H9 (cell line): ENCODE measurements around the gene CD79B. TPM values are rescaled to one million over a fixed set of nuclear protein-coding genes. Genes with fewer than 3 reads are reported as not detected.
A peak's percentile ranks its signal among the peaks of the same experiment; 100 is the strongest.
"Not testable (repeated sequence)": the region's sequence is repeated elsewhere in the genome, so short reads cannot be mapped to it uniquely, and the experiment has no call there.

Experiments
- DNase-seq: peaks from one replicate; pipeline ENCODE4 v3.0.0-alpha.2; 2017
- H2AFZ ChIP-seq: one replicate; pipeline ENCODE4 v1.6.1; 2013; ENCODE audit warnings: mild to moderate bottlenecking, low read length, control low read depth, moderate library complexity
- H2AK5ac ChIP-seq: 2 replicates; pipeline ENCODE4 v1.6.1; 2013; ENCODE audit warnings: low read length, control low read depth, mixed read lengths; ENCODE audit not compliant: insufficient read length
- H2BK120ac ChIP-seq: one replicate; pipeline ENCODE4 v1.6.1; 2013; ENCODE audit warnings: low read depth, mild to moderate bottlenecking, low read length, control low read depth, inconsistent platforms; ENCODE audit not compliant: poor library complexity, severe bottlenecking
- H2BK12ac ChIP-seq: 2 replicates; pipeline ENCODE4 v1.6.1; 2013; ENCODE audit warnings: low read length, control low read depth, mixed read lengths, low read depth; ENCODE audit not compliant: insufficient read length
- H2BK15ac ChIP-seq: 2 replicates; pipeline ENCODE4 v1.6.1; 2013; ENCODE audit warnings: low read depth, low read length, control low read depth
- H2BK20ac ChIP-seq: one replicate; pipeline ENCODE4 v1.6.1; 2013; ENCODE audit warnings: low read depth, mild to moderate bottlenecking, low read length, control low read depth, inconsistent platforms; ENCODE audit not compliant: poor library complexity, severe bottlenecking
- H2BK5ac ChIP-seq: 2 replicates; pipeline ENCODE4 v1.6.1; 2013; ENCODE audit warnings: low read length, control low read depth, mixed read lengths; ENCODE audit not compliant: insufficient read length
- H3K14ac ChIP-seq: 2 replicates; pipeline ENCODE4 v1.6.1; 2013; ENCODE audit warnings: low read length, control low read depth; ENCODE audit not compliant: insufficient read depth
- H3K18ac ChIP-seq: 2 replicates; pipeline ENCODE4 v1.6.1; 2013; ENCODE audit warnings: low read depth, mild to moderate bottlenecking, mixed read lengths, low read length, control low read depth; ENCODE audit not compliant: insufficient read length
- H3K23ac ChIP-seq: 2 replicates; pipeline ENCODE4 v1.6.1; 2013; ENCODE audit warnings: low read length, control low read depth, mixed read lengths, low read depth; ENCODE audit not compliant: insufficient read length
- H3K23me2 ChIP-seq: 2 replicates; pipeline ENCODE4 v1.6.1; 2013; ENCODE audit warnings: low read depth, mild to moderate bottlenecking, mixed read lengths, low read length, control low read depth; ENCODE audit not compliant: insufficient read length, poor library complexity, severe bottlenecking
- H3K27ac ChIP-seq: 2 replicates; pipeline ENCODE4 v1.5.1; 2013; ENCODE audit warnings: low read length, control low read depth, mixed read lengths, low read depth; ENCODE audit not compliant: insufficient read length
- H3K27me3 ChIP-seq: 2 replicates; pipeline ENCODE4 v1.6.1; 2013; ENCODE audit warnings: low read length, control low read depth, inconsistent platforms; ENCODE audit not compliant: insufficient read depth
- H3K4ac ChIP-seq: 2 replicates; pipeline ENCODE4 v1.6.1; 2013; ENCODE audit warnings: low read depth, mild to moderate bottlenecking, control low read depth, inconsistent platforms, low read length, moderate library complexity
- H3K4me1 ChIP-seq: 2 replicates; pipeline ENCODE4 v1.6.1; 2013; ENCODE audit warnings: low read length, control low read depth, inconsistent platforms; ENCODE audit not compliant: insufficient read depth
- H3K4me2 ChIP-seq: 2 replicates; pipeline ENCODE4 v1.6.1; 2013; ENCODE audit warnings: low read length, control low read depth, mixed read lengths; ENCODE audit not compliant: insufficient read length, insufficient read depth
- H3K56ac ChIP-seq: 2 replicates; pipeline ENCODE4 v1.6.1; 2013; ENCODE audit warnings: low read depth, mild to moderate bottlenecking, mixed read lengths, low read length, control low read depth; ENCODE audit not compliant: insufficient read length
- H3K79me1 ChIP-seq: 2 replicates; pipeline ENCODE4 v1.6.1; 2013; ENCODE audit warnings: low read depth, mild to moderate bottlenecking, moderate library complexity, low read length, control low read depth, inconsistent platforms; ENCODE audit not compliant: insufficient read depth, poor library complexity, severe bottlenecking
- H3K79me2 ChIP-seq: 2 replicates; pipeline ENCODE4 v1.6.1; 2013; ENCODE audit warnings: low read length, control low read depth, inconsistent platforms; ENCODE audit not compliant: insufficient read depth
- H3K9ac ChIP-seq: 2 replicates; pipeline ENCODE4 v1.6.1; 2013; ENCODE audit warnings: low read length, control low read depth, mixed read lengths; ENCODE audit not compliant: insufficient read length; ENCODE audit errors: extremely low read depth
- H3K9me3 ChIP-seq: one replicate; pipeline ENCODE4 v1.6.1; 2013; ENCODE audit warnings: low read depth, low read length, inconsistent platforms; ENCODE audit not compliant: control insufficient read depth
- H3T11ph ChIP-seq: one replicate; pipeline ENCODE4 v1.6.1; 2013; ENCODE audit warnings: mild to moderate bottlenecking, low read length, control low read depth, inconsistent platforms
- H4K20me1 ChIP-seq: one replicate; pipeline ENCODE4 v1.6.1; 2013; ENCODE audit not compliant: control insufficient read depth, insufficient read length, insufficient read depth
- H4K5ac ChIP-seq: 2 replicates; pipeline ENCODE4 v1.6.1; 2013; ENCODE audit warnings: low read depth, mild to moderate bottlenecking, mixed read lengths, low read length, control low read depth; ENCODE audit not compliant: insufficient read length
- H4K8ac ChIP-seq: replicated peaks from 2 replicates; pipeline ENCODE4 v1.6.1; 2013; ENCODE audit warnings: low read length, control low read depth, mixed read lengths, low read depth; ENCODE audit not compliant: insufficient read length
- H4K91ac ChIP-seq: 2 replicates; pipeline ENCODE4 v1.6.1; 2013; ENCODE audit warnings: low read depth, mild to moderate bottlenecking, moderate library complexity, mixed read lengths, low read length, control low read depth; ENCODE audit not compliant: insufficient read length
- H3K27ac Mint-ChIP-seq, 3 experiments: 2 replicates in 2 of 3; 3 replicates in 1 of 3; pipeline ENCODE4 v1.8.0; 2020 to 2021; ENCODE audit warnings: mixed read lengths in 3 of 3, mild to moderate bottlenecking in 1 of 3, moderate library complexity in 1 of 3
- H3K27me3 Mint-ChIP-seq: 2 replicates; pipeline ENCODE4 v1.8.0; 2021; ENCODE audit warnings: low read depth, mild to moderate bottlenecking, moderate library complexity, mixed read lengths
- H3K36me3 Mint-ChIP-seq, 3 experiments: 2 replicates in 2 of 3; 3 replicates in 1 of 3; pipeline ENCODE4 v1.8.0; 2020 to 2021; ENCODE audit warnings: low read depth in 3 of 3, mixed read lengths in 3 of 3; ENCODE audit not compliant: insufficient read depth in 1 of 3
- H3K4me1 Mint-ChIP-seq, 2 experiments: 2 replicates each; pipeline ENCODE4 v1.8.0; 2020; ENCODE audit warnings: mixed read lengths in 2 of 2
- H3K4me3 Mint-ChIP-seq, 2 experiments: 2 replicates in 1 of 2; 3 replicates in 1 of 2; pipeline ENCODE4 v1.8.0; 2020 to 2021; ENCODE audit warnings: mild to moderate bottlenecking in 2 of 2, mixed read lengths in 2 of 2, moderate library complexity in 1 of 2
- H3K9me3 Mint-ChIP-seq, 2 experiments: 2 replicates in 1 of 2; 3 replicates in 1 of 2; pipeline ENCODE4 v1.8.0; 2020; ENCODE audit warnings: mild to moderate bottlenecking in 2 of 2, mixed read lengths in 2 of 2, moderate library complexity in 1 of 2
- CTCF ChIP-seq: fragments of 200-600 bp; sonication (generic); conservative IDR thresholded peaks from 3 replicates; pipeline ENCODE4 v1.8.0; 2021; ENCODE audit warnings: antibody characterized with exemption, mild to moderate bottlenecking
- WGBS: extraction: QIAGEN DNeasy Blood & Tissue Kit; methylation state at CpG from one replicate; pipeline ENCODE4 v1.1.7; 2013; ENCODE audit warnings: missing lambda C conversion rate, low lambda C conversion rate, mixed read lengths; ENCODE audit not compliant: insufficient read length; ENCODE audit errors: extremely low coverage; 5-methylcytosine and 5-hydroxymethylcytosine counted together
- total RNA-seq: library from RNA; stranded (reverse); gene quantifications from 2 replicates; pipeline ENCODE4 v1.2.1, GENCODE V29; 2021

The CD79B gene
- total RNA-seq, 1 experiment from 2014 or later = 0.96 TPM

DNA sequence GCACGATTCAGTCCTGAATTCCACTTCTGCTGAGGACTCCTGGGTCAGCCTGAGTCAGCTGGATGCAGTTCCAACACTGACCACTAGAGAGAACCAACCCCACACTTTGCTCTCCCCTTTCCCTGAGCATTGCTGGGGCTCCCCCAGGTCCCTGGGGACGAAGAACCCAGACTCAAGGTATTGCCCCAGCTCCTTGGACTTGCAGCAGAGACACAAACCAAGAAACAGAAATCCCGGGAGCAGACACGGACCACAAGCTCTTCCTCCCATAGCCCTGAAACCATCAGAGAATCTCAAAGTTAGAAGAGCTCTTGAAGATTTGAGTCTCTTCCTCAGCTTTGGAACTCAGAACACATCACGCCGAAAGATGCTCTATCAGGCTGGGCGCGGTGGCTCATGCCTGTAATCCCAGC, 12.8 kb downstream of the CD79B start:
- no CpG with 5 or more reads among the region's 8 CpGs for WGBS

GRCh38 chr17:63918789-63919305, 13.3 kb downstream of the CD79B start, which contains the start of gene GH1:
Gene GH1, minus strand, starts transcription at chr17:63918839. Its CDS starts 63 bp downstream, at chr17:63918776.
- Mint-ChIP-seq H3K27ac (peak within 1 kb of the TSS in 2 of 3 experiments; percentile 45 to 67; a peak in 3 of 7 replicates), H3K27me3 (peaks cover 19% of the 10 kb centered on the region), H3K4me1 (peaks cover 17 to 21% of the 10 kb centered on the region in 2 experiments), H3K4me3 (peak within 1 kb of the TSS; percentile 32 to 44; a peak in 4 of 5 replicates)
- not testable (repeated sequence) for H3K79me2 ChIP-seq, H3K18ac ChIP-seq, H3T11ph ChIP-seq, H3K23me2 ChIP-seq, H4K91ac ChIP-seq, H4K20me1 ChIP-seq, H3K23ac ChIP-seq, H2BK12ac ChIP-seq, H2BK120ac ChIP-seq, H3K14ac ChIP-seq, H4K5ac ChIP-seq, H2BK20ac ChIP-seq, H3K36me3 Mint-ChIP-seq, H3K79me1 ChIP-seq, H3K9me3 ChIP-seq, H4K8ac ChIP-seq, H2BK5ac ChIP-seq, H2BK15ac ChIP-seq, H3K4ac ChIP-seq, H3K27me3 ChIP-seq, H3K9ac ChIP-seq, H2AK5ac ChIP-seq, H3K27ac ChIP-seq, H3K9me3 Mint-ChIP-seq, DNase-seq, H3K56ac ChIP-seq, H2AFZ ChIP-seq, H3K4me1 ChIP-seq
- peak within 1 kb of the TSS; percentile 41 for H3K4me2 ChIP-seq
- WGBS = no CpG with 5 or more reads among the region's 10 CpGs

More for the DNA sequence above, 12.8 kb downstream of the CD79B start:
- no peak overlapping the region for H3K18ac ChIP-seq
- DNase-seq = peak; percentile 88
- H3K79me2 ChIP-seq = no peaks in the 10 kb centered on the region
- no peak overlapping the region for H2BK12ac ChIP-seq
- no peaks in the 10 kb centered on the region for H4K20me1 ChIP-seq
- no peak overlapping the region for H4K91ac ChIP-seq
- no peaks in the 10 kb centered on the region for H3K23me2 ChIP-seq
- no peak overlapping the region for H2BK120ac ChIP-seq
- no peak overlapping the region for H4K8ac ChIP-seq
- H3K56ac ChIP-seq = no peak overlapping the region
- peak; percentile 90 for TF ChIP-seq CTCF
- H3K9me3 ChIP-seq = no peaks in the 10 kb centered on the region
- H3K4me2 ChIP-seq = no peak overlapping the region
- H3K9ac ChIP-seq = no peak overlapping the region
- no peak overlapping the region for H2BK5ac ChIP-seq
- no peaks in the 10 kb centered on the region for H3K36me3 Mint-ChIP-seq
- no peak overlapping the region for H2AK5ac ChIP-seq
- H2BK15ac ChIP-seq = no peak overlapping the region
- H4K5ac ChIP-seq = no peak overlapping the region
- no peak overlapping the region for H3K4ac ChIP-seq
- H3K14ac ChIP-seq = no peak overlapping the region
- no peak overlapping the region for H3T11ph ChIP-seq
- H3K23ac ChIP-seq = no peak overlapping the region
- peaks cover 19% of the 10 kb centered on the region for H3K27me3 Mint-ChIP-seq
- no peak overlapping the region for H3K27ac ChIP-seq
- peak overlapping the region in 1 of 2 experiments; percentile 37; a peak in 1 of 5 replicates for H3K4me3 Mint-ChIP-seq
- peaks cover 17 to 21% of the 10 kb centered on the region in 2 experiments for H3K4me1 Mint-ChIP-seq
- no peak overlapping the region for H2AFZ ChIP-seq
- H3K79me1 ChIP-seq = no peaks in the 10 kb centered on the region
- H3K27me3 ChIP-seq = no peaks in the 10 kb centered on the region
- H3K9me3 Mint-ChIP-seq = no peaks in the 10 kb centered on the region
- no peak overlapping the region for H2BK20ac ChIP-seq
- H3K4me1 ChIP-seq = peaks cover 3% of the 10 kb centered on the region; the same call in 1 of the 2 replicates
- H3K27ac Mint-ChIP-seq = no peak overlapping the region
